NOMO-1 treated with DMSO at 0.1 percent for 48 hours (cell line): ENCODE data around the gene ADGRA1.
"Not testable (repeated sequence)": the region's sequence is repeated elsewhere in the genome, so short reads cannot be mapped to it uniquely, and the experiment has no call there.

Experiments used
- DNase-seq: peaks from one replicate; lab custom pipeline; 2025; ENCODE audit not compliant: unreplicated experiment; lab: John Stamatoyannopoulos, UW

The ADGRA1 gene

DNA sequence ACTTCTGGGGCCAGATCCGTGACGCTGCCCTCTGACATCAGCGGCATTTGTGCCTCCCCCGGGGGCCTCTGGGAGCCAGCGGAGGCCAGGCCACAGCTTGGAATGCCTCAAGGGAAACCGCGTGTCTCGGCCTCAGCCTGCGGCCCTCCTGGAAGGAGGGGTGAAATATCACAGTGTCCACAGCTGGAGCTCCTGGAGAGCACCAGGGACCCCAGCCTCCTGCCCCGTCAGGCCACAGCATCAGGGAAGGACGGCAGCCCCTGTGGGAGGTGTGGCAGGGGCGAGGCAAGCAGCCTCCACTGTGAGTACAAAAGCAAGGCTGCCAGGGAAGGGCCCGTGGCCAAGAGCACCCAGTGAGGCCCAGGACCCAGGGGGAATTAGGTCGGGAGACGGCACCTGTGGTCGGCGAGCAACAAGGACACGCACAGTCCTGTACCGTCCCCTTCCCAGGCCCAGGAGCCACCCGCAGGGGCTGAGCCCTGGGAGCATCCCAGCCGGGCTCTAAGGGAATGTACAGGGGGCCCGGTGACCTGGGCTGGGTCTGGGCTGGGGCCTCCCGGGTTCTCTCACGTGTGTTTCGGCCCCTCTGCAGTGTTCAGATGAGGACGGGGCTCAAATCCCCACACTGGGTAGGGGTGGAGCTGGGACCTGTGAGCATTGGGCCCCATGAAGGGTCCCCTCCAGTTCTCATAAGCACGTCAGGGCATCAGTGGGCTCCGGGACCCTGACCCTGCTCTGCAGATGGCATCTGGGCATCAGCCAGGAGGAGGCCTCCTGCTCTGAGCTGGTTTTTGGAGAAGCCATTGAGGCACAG is 53.6 kb downstream of the ADGRA1 start:
- DNase-seq = no peak

DNA sequence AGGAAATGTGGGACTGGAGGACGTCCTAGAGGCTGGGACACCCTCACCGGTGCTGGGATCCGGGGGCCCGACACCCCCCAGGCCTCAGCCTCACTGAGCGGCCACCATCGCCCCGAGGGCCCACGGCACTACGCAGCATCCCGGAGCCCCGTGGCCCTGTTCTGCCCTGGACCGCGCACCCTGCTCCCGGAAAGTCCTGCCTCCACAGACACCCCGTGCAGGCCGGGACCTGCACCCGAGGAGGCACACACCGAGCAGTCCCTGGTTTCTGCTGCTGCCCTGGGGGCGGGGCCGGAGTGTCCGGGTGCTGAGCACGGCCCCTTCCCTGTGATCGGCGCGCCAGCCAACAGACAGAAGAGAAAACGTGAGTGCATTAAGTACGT is 54.2 kb downstream of the ADGRA1 start:
- DNase-seq = no peak

DNA sequence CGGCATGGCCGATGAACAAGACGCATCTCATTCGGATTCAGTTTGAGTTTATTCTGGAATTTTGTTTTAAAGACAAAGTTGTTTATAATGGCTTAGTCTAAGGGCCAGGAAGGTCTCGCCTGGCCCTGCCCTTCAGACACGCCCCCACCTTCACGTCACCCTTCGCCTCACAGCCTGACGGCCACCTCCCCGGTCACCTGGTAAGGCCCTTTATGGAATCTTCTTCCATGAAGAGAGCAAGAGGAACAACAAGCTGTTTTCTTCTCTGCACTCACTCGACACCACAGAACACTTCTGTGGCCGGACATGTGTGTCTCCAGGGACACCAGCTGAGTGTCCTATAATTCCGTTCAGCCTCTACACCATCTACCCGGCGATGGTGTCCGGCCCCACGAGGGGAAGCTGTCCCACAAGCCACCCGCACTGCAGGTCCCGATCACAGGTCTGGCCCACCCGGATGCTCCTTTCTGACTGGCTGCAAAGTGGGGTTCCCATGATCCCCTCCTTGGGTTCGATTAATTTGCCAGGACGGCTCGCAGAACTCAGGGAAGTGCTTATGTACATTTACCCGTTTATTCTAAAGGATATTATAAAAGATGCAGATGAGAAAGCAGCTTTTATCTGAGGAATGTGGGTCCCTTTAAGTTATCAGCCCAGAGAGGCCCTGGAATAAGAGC is 54.9 kb downstream of the ADGRA1 start:
- DNase-seq = no peak

DNA sequence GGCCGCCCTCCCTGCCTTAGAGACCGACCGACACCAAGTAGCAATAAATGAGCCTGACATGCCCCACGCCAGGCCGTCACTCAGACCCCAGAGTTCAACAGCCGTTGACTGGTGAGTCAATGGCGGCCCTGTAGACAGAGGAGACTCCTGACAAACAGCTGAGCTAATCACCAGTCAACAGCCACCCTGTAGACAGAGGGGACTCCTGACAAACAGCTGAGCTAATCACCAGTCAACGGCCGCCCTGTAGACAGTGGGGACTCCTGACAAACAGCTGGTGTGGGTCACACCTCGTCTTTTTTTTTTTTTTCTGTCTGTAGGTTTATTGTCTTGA is 55.4 kb downstream of the ADGRA1 start:
- no peak for DNase-seq

DNA sequence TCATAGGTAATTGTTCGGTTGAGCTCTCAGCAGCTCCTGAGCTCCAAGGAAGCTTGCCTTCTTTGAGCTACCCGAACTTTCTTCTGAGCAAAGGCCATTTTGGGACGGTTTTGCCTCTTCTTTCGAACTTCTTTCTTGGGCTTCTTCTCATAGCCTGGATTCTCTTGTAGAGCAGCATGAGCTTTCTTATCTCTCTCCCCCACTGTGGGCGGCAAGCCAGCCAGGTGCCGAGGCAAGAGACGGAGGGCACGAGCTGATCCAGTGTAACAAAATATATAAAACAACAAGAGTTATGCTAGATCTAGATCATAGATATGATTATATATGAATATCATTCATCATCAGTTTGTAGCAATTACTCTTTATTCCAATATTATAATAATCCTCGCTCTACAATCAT is 55.8 kb downstream of the ADGRA1 start:
- no peak for DNase-seq

DNA sequence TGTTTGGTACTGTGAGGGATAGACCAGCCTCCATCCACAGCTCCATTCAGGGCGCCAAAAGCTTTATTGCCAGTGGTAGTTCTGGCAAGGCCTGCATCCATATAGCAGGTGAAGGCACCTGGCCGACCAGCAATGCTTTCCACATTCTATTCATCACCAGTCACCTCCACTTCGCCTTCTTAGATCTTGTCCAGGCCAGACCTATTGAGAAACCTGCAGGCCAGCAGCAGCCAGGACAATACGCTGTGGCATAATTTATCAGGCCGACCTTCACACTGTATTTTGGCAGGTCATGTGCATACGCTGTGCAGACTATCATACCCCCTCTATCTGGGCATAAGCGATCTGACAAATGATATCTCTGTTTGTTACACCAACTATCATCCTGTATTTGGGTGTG is 57.0 kb downstream of the ADGRA1 start:
- DNase-seq = no peak

DNA sequence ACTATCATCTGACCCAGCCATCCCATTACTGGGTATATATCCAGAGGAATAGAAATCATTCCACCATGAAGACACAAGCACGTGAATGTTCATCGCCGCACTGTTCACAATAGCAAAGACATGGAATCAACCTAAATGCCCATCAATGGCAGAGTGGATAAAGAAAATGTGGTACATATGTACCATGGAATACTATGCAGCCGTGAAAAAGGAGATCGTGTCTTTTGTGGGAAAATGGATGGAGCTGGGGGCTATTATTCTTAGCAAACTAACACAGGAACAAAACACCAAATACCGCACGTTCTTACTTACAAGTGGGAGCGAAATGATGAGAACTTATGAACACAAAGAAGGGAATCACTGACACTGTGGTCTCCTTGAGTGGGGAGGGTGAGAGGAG is 62.5 kb downstream of the ADGRA1 start:
- no peak for DNase-seq

DNA sequence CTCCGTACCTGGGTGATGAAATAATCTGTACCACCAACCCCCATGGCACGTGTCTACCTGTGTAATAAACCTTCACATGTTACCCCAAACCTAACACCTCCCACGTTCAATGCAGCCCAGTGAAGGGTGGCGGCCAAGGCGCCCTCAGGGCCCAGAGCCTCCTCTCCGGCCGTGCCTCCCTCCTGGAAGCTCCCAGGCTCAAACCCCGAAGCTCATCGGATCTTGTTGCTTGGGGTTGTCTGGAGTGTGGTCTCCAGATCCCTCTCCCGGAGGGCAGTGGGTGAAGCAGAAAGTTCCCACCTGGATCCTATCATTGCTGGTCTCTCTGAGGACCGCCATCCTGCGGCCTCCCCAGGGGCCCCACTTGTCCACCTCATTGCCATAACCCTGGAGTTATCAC is 62.9 kb downstream of the ADGRA1 start:
- no peak for DNase-seq

DNA sequence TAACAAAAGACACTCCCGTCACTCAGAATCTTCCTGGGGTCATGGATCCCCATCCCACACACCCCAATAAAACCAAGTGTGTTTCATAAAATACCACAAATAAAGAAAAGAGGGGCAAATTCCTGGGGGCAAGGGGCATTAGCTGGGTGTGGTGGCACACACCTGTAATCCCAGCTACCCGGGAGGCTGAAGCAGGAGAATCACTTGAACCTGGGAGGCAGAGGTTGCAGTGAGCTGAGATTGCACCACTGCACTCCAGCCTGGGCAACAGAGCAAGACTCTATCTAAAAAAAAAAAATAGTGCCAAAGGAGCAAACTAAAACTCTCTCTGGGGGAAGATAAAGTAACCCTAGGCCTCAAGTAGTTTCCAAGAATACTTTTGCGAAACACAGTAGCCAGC is 63.3 kb downstream of the ADGRA1 start:
- not testable (repeated sequence) for DNase-seq

DNA sequence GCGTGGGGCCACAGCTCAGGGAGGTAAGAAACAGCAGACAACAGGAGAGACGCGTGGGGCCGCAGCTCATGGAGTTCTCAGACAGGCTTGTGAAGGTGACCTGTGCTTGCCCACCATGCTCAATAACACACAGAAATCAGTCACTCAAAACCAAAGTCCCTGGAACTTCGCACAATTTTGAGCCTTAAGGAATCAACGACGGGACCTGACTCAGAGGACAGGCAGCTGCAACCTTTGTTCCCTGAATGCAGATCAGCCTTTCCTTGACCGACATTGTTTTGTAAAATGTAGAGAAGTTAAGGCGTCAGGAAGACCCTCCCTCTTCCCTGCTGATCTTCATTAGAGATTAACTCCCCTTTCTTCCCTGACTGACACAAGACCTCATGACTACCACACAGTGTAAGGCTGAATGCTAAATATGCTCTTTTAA is 63.8 kb downstream of the ADGRA1 start:
- DNase-seq = no peak

DNA sequence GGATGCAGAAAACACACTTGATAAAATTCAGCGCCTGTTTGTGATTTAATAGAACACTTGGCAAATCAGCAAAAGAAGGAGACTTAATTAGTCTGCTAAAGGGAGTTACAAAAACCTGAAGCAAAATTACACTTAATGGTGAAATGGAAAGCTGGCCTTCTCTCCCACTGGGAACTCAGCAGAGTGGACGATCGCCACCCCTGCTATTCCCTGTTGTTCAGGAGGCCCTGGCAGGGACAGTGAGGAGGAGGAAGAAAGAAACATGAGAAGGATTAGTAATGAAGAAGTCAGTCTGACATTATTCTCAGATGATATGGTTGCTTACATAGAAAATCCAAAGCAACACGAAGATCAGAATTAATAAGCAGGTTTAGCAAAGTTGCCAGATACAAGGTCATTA is 66.7 kb downstream of the ADGRA1 start:
- DNase-seq = no peak

DNA sequence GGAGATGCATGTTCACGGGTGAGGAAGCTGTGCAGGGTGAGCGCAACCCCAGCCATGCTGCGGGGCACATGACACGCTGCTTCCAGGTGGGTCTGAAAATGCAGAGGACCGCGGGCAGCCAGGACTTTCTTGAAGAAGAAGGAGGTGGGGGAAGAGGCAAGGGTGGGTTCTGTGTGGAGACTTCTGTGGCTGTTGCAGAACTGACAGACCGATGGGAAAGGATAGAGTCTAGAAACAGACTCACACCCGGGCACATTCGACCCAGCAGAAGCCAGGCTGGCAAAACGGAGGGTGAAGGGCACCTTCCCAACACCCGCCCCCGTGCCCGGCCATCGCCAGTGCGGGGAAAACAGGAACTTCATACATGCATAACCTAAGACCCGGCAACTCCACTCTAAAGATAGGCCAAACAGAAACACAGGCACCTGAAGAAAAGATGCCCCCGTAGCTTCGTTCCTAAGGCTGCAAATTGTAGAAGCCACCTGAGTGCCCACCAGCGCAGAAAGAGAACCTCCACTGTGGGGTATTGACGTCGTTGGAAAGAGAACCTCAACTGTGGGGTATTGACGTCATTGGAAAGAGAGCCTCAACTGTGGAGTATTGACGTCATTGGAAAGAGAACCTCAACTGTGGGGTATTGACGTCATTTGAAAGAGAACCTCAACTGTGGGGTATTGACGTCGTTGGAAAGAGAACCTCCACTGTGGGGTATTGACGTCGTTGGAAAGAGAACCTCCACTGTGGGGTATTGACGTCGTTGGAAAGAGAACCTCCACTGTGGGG is 67.5 kb downstream of the ADGRA1 start:
- DNase-seq = no peak

DNA sequence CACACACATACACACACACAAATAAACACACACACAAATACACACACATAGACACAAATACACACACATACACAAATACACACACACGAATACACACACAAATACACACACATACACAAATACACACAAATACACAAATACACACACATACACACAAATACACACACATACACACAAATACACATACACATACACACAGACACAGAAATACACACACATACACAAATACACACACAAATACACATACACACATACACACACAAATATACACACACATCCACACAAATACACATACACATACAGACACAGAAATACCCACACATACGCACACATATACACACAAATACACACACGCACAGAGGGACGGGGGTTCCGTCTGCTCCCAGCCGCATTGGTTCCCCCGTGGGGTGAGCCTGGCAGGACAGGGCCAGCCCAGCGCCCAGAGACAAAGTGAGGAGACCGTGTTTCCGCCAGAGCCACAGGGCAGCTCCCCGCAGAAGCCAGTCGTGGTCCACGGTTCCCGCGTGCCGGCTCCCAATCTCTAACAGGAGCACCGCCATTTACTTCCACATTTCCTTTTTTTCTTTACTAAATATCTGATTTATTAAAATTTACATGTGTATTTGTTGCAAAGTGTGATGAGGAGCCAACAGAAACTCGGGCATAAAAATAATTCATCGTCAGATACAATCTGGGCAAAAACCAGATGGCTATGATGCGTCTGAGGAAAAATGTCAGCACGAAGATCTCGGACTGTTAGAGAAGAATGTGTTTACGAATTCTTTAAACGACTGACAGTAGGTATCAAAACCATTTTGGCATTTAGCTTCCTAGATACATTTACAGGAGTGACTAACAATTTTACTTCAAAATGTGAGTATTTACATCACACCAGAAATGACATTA is 69.2 kb downstream of the ADGRA1 start:
- no peak for DNase-seq

DNA sequence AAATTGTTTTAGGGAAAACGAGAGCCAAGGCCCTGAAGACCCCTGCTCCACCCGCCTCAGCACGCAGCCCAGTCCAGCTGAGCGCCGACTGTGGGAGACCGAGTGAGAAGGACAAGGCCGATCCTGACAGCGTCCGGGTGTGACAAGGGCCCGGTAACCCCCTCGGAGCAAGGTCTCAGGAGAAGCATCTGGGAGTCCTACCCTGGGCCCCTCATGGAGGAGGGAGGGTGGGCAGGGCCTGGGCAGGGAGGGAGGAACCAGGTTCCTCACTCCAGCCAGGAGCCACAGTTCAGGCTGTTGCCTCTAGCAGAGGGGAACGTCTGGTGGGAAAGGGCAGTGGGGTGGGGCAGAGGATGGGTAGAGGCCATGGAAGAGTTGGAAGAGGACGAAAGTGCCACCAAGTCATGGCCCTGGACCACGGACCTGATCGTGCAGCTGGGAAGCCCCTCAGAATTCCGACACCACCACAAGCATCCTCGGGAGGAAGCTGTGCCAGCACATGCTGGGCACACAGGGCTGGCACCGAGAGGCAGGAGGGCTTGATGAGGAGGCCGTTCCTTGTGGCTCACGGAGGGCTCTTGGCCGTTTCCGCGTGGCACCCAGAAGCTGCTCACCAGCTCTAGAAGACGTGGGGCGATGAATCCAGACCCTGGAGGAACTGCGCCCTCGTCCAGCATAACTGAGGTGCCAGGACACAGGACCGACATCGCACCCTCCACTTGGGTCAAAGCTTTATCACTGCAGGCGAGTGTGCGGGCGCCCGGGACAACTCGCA is 70.1 kb downstream of the ADGRA1 start:
- no peak for DNase-seq

DNA sequence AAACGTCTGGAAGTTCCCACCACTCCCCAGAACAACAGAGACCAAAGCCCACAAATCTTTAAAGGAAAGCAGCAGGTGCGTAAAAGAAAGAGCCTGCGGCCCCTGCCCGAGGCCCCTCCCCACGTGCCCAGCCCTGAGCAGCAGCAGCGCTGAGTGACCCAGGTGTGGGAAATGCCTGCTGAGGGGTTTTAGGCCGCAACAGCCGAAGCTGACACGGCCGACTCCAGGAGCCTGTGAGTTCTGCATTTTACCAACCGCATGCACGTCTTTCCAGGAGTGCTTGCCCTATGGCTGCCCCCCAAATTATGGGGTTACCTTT is 70.7 kb downstream of the ADGRA1 start:
- DNase-seq = no peak

DNA sequence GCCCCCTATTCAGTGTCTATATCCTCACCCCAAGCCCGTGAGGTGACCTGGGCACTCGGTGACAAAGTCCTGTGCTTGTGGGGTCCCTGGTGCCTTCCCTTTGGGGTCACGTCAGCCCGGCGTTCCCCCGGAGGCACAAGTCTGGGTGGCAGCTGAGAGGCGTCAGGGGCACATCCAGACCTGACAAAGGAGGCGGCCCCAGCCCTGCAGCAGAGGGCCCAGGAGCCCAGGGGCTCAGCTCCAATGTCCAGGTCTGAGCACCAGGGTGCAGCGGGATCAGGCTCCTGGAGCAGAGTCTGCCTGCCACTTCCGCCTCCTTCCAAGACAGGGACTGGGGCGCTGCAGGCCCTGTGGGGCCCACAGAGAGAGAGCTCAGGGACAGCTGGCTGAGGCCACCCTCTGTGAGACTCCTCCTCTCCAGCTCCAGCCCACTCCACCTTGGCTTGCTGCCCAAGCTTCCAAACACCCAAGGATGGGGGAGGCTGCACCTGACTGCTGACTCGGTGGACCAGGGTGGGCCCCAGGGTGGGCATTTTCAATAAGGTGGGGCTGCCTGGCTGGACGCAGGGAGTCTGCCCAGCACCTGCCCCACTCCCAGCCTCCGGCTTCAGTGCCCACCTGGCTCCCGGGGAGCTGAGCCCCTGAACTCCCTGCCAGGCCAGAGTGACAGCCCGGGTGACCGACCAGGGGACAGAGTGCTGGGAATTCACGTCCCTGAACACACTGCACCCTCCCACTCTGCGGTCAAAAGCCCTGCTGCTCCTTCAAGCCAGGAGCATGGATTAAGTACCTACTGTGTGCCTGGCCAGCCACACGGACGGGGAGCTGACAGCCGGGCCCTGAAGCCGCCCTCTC is 71.3 kb downstream of the ADGRA1 start:
- no peak for DNase-seq

DNA sequence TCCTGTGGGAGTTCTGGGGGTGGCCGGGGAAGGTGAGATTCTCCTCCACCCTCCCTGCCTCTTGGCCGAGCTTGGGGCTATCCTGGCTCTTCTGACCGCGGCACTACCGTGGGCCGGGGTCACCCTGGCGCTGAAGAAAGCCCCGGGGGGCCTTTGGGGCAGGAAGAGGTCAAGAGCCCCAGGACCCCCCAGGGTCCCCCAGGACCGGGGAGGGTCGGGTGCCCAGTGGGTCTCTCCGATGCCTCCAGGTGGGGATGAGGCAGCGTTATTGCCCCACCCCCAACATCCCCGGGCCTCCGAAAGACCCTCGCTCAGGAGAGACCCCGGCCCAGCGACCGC is 71.9 kb downstream of the ADGRA1 start:
- no peak for DNase-seq

DNA sequence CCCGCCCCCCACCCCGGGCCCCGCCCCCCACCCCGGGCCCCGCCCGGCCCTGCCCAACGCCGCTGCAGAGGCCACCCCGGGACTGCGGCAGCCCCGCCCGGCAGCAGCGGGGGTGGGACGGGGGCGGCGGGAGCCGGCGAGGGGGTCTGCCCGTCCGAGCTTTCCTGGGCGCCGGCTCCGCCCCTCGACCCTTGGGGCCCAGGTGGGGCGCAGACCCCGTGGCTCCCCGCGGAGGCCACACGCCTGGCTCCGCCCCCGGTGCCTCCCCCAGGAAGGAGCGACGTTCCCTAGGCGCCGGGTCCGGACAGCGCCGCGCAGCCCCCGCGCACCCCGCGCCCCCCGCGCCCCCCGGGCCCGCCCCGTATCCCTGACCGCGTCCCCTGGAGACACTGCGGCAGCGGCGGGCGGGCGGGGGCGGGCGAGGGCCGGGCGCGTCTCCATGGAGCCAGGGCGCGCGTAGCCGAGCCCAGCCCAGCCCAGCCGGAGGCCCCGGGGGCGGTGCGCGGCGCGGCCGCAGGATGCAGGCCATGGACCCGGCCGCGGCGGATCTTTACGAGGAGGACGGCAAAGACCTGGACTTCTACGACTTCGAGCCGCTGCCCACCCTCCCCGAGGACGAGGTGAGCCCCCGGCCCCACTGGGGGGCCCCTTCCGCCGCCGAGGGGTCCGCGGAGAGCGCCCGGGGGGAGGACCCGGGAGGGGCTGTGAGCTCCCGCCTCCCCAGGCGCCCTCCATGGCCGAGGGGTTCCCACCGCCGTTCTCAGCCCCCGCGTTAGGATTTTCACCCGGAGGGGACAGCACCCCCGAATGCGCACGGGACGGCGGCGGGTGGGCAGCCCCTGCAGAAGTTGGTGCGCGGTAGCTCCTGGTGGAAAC is 72.5 kb downstream of the ADGRA1 start, which contains the start of gene KNDC1:
Gene KNDC1 (plus strand): TSS at position 270 of the 876 bp plus-strand sequence. CDS start 249 bp downstream, at position 519.
- DNase-seq = no peak
